Activated CD8-positive, alpha-beta memory T cell treated with anti-CD3 and anti-CD28 coated beads for 48 hours (primary cell): Measurements from ENCODE around the gene GDF7.

Experiments used
- DNase-seq, 3 experiments: peaks; one replicate each; pipeline ENCODE4 v3.0.0-alpha.2; 2020; ENCODE audit warnings: low read depth in 2 of 3, low spot score in 2 of 3

GDF7 gene

GRCh38 chr2:20666304-20667150 lies at the start of gene GDF7:
TSS of gene GDF7 (plus strand) at chr2:20667144. CDS start at chr2:20667240, 96 bp downstream.
- no peak for DNase-seq

- DNase-seq = no peak
These were observed 49.0 kb upstream of the GDF7 start for GRCh38 chr2:20617892-20618467.

- DNase-seq = no peak
These were observed 48.5 kb upstream of the GDF7 start for GRCh38 chr2:20618468-20618885.

- no peak for DNase-seq
These were observed 47.9 kb upstream of the GDF7 start for GRCh38 chr2:20618886-20619521.

- no peak for DNase-seq
These were observed 47.3 kb upstream of the GDF7 start for GRCh38 chr2:20619624-20620024.

GRCh38 chr2:20620271-20620681 lies 46.7 kb upstream of the GDF7 start:
- DNase-seq = no peak

GRCh38 chr2:20620696-20621365 lies 46.1 kb upstream of the GDF7 start:
- no peak for DNase-seq

GRCh38 chr2:20621366-20622295 lies 45.3 kb upstream of the GDF7 start:
- DNase-seq = no peak

GRCh38 chr2:20622296-20622686 lies 44.7 kb upstream of the GDF7 start:
- no peak for DNase-seq

- no peak for DNase-seq
These were observed 44.2 kb upstream of the GDF7 start for GRCh38 chr2:20622731-20623130.

- DNase-seq = no peak
These were observed 43.7 kb upstream of the GDF7 start for GRCh38 chr2:20623241-20623640.

- no peak for DNase-seq
These were observed 43.2 kb upstream of the GDF7 start for GRCh38 chr2:20623741-20624155.

GRCh38 chr2:20624156-20624883 lies 42.6 kb upstream of the GDF7 start:
- DNase-seq = no peak

- no peak for DNase-seq
These were observed 42.0 kb upstream of the GDF7 start for GRCh38 chr2:20624884-20625485.

- DNase-seq = no peak
These were observed 41.2 kb upstream of the GDF7 start for GRCh38 chr2:20625491-20626391.

- DNase-seq = no peak
These were observed 40.6 kb upstream of the GDF7 start for GRCh38 chr2:20626392-20626697.

GRCh38 chr2:20626698-20627513 lies 40.0 kb upstream of the GDF7 start:
- DNase-seq = no peak
